ENCODE results near the gene IFT172. TPM values are rescaled to one million over a fixed set of nuclear protein-coding genes. Genes with fewer than 3 reads are reported as not detected.

The IFT172 gene
- total RNA-seq, 1 donor, result 25.7 TPM

- no peak for TF ChIP-seq CTCF (IDR thresholded peaks at IDR 0.05; ENCODE audit: insufficient read depth, low read length)
- peak; percentile 2 for DNase-seq (ENCODE audit: low read depth)
- H3K4me3 ChIP-seq (ENCODE audit: low read depth, low read length), result no peak overlapping the region
Observed at GRCh38 chr2:27442920-27443282, 46.6 kb downstream of the IFT172 start.

- no peak for TF ChIP-seq CTCF (IDR thresholded peaks at IDR 0.05; ENCODE audit: insufficient read depth, low read length)
- no peak for DNase-seq (ENCODE audit: low read depth)
- H3K4me3 ChIP-seq (ENCODE audit: low read depth, low read length), result no peak within 1 kb of the TSS
Observed at GRCh38 chr2:27441958-27442919, 47.3 kb downstream of the IFT172 start, which contains the start of gene KRTCAP3. Gene KRTCAP3 (plus strand): TSS chr2:27442381. CDS start chr2:27442413, 32 bp downstream.

GRCh38 chr2:27441226-27441926, 48.2 kb downstream of the IFT172 start:
- H3K4me3 ChIP-seq (ENCODE audit: low read depth, low read length), result no peak overlapping the region
- no peak for TF ChIP-seq CTCF (IDR thresholded peaks at IDR 0.05; ENCODE audit: insufficient read depth, low read length)
- no peak for DNase-seq (ENCODE audit: low read depth)

GRCh38 chr2:27435628-27436027, 53.9 kb downstream of the IFT172 start:
- no peak for TF ChIP-seq CTCF (IDR thresholded peaks at IDR 0.05; ENCODE audit: insufficient read depth, low read length)
- no peak for DNase-seq (ENCODE audit: low read depth)
- no peak overlapping the region for H3K4me3 ChIP-seq (ENCODE audit: low read depth, low read length)

GRCh38 chr2:27431395-27431794, 58.1 kb downstream of the IFT172 start:
- DNase-seq (ENCODE audit: low read depth), result peak; percentile 26
- H3K4me3 ChIP-seq (ENCODE audit: low read depth, low read length), result no peak overlapping the region
- no peak for TF ChIP-seq CTCF (IDR thresholded peaks at IDR 0.05; ENCODE audit: insufficient read depth, low read length)

GRCh38 chr2:27428978-27429541, 60.5 kb downstream of the IFT172 start:
- no peak for TF ChIP-seq CTCF (IDR thresholded peaks at IDR 0.05; ENCODE audit: insufficient read depth, low read length)
- peak; percentile 76 for DNase-seq (ENCODE audit: low read depth)
- H3K4me3 ChIP-seq (ENCODE audit: low read depth, low read length), result peak overlapping the region; percentile 83
